Stimulated activated CD8-positive, alpha-beta memory T cell treated with anti-CD3 and anti-CD28 coated beads, Interleukin-4, amount 100 ng/mL, for 48 hours (primary cell): Measurements from ENCODE around the gene TMEM108.

Source experiments
- DNase-seq: peaks from one replicate; pipeline ENCODE4 v3.0.0-alpha.2; 2020

TMEM108 gene

GRCh38 chr3:133440652-133441051, 402.5 kb downstream of the TMEM108 start:
- DNase-seq, result no peak

- DNase-seq, result no peak
Measured at GRCh38 chr3:133441867-133442270, 403.7 kb downstream of the TMEM108 start.

- no peak for DNase-seq
Measured at GRCh38 chr3:133442518-133442917, 404.3 kb downstream of the TMEM108 start.

- DNase-seq, result no peak
Measured at GRCh38 chr3:133443649-133444422, 405.6 kb downstream of the TMEM108 start.

- no peak for DNase-seq
Measured at GRCh38 chr3:133444423-133444774, 406.2 kb downstream of the TMEM108 start.

- no peak for DNase-seq
Measured at GRCh38 chr3:133445108-133445507, 406.9 kb downstream of the TMEM108 start.
